Smooth muscle cell (in vitro differentiated cells): ENCODE results near the gene FUNDC1. TPM values are rescaled to one million over a fixed set of nuclear protein-coding genes. Genes with fewer than 3 reads are reported as not detected.

Experiments used
- DNase-seq: peaks from one replicate; lab custom pipeline; 2025; ENCODE audit not compliant: unreplicated experiment; lab: John Stamatoyannopoulos, UW
- H2AFZ ChIP-seq: fragments of 200-600 bp; sonication (generic); 2 replicates; pipeline ENCODE4 v1.6.0; 2016; ENCODE audit warnings: antibody characterized with exemption, low read depth, mild to moderate bottlenecking
- H3F3A ChIP-seq: fragments of 200-600 bp; sonication (generic); 2 replicates; pipeline ENCODE4 v1.6.0; 2017; ENCODE audit warnings: antibody characterized with exemption, low read depth
- H3K27ac ChIP-seq: fragments of 200-600 bp; sonication (generic); 2 replicates; pipeline ENCODE4 v1.5.1; 2016; ENCODE audit warnings: low read depth, mild to moderate bottlenecking
- H3K27me3 ChIP-seq: fragments of 200-600 bp; sonication (generic); 2 replicates; pipeline ENCODE4 v1.6.1; 2016; ENCODE audit warnings: low read depth, mild to moderate bottlenecking
- H3K36me3 ChIP-seq: fragments of 200-600 bp; sonication (generic); 2 replicates; pipeline ENCODE4 v1.5.1; 2016; ENCODE audit warnings: low read depth
- H3K4me1 ChIP-seq: fragments of 200-600 bp; sonication (generic); 2 replicates; pipeline ENCODE4 v1.5.1; 2016; ENCODE audit warnings: low read depth
- H3K4me2 ChIP-seq: fragments of 200-600 bp; sonication (generic); 2 replicates; pipeline ENCODE4 v1.6.0; 2016; ENCODE audit warnings: mild to moderate bottlenecking
- H3K4me3 ChIP-seq: fragments of 200-600 bp; sonication (generic); 2 replicates; pipeline ENCODE4 v1.5.1; 2016; ENCODE audit warnings: mild to moderate bottlenecking
- H3K79me2 ChIP-seq: fragments of 200-600 bp; sonication (generic); 2 replicates; pipeline ENCODE4 v1.6.0; 2016; ENCODE audit warnings: low read depth, mild to moderate bottlenecking
- H3K9ac ChIP-seq: fragments of 200-600 bp; sonication (generic); 2 replicates; pipeline ENCODE4 v1.6.0; 2016; ENCODE audit warnings: low read depth
- H3K9me3 ChIP-seq: fragments of 200-600 bp; sonication (generic); replicated peaks from 2 replicates; pipeline ENCODE4 v1.5.1; 2016; ENCODE audit warnings: low read depth
- H4K20me1 ChIP-seq: fragments of 200-600 bp; sonication (generic); 2 replicates; pipeline ENCODE4 v1.6.0; 2016; ENCODE audit warnings: low read depth
- CTCF ChIP-seq: fragments of 200-600 bp; sonication (generic); IDR thresholded peaks from 2 replicates; pipeline ENCODE4 v1.5.1; 2017; ENCODE audit warnings: borderline replicate concordance, mild to moderate bottlenecking, antibody characterized with exemption; ENCODE audit not compliant: insufficient read depth, poor library complexity, severe bottlenecking
- WGBS: methylation state at CpG from one replicate; pipeline ENCODE4 v1.1.7; 2016; ENCODE audit warnings: low lambda C conversion rate; 5-methylcytosine and 5-hydroxymethylcytosine counted together
- polyA plus RNA-seq: library from polyadenylated mRNA; unstranded; fragments of >200 nt; fragmentation: Nextera tagmentation; extraction: Ambion mirVana; gene quantifications from 2 replicates; pipeline ENCODE4 v1.2.1, GENCODE V29; 2016
- total RNA-seq: library from RNA; depleted of rRNA; stranded (reverse); fragments of >200 nt; gene quantifications from 2 replicates; pipeline ENCODE4 v1.2.3, GENCODE V29; 2014

The FUNDC1 gene
- total and polyA plus RNA-seq, 2 experiments from 2014 or later, result 16.8 to 21.6 TPM

DNA sequence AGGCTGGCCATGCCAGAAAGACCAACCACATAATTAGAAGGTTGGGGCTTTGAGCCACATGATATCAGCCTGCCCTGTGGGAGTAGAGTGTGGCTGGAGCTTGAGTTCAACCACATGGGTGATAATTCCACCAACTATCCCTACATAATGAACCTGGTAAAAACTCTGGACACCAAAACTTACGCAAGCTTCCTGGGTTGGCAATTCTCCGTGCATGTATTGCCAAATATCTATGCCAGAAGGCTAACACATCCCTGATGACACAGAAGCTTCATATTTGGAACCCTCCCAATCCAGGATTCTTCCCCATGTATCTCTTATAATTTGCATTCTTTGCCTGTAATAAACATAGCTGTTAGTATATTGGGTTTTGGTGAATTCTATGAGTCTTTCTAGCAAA lies 68.2 kb downstream of the FUNDC1 start:
- Histone ChIP-seq H3K9me3 (no peaks in the 10 kb centered on the region), H3K36me3 (no peaks in the 10 kb centered on the region), H3F3A (no peaks in the 10 kb centered on the region), H2AFZ (no peak overlapping the region), H3K4me2 (no peak overlapping the region), H3K79me2 (no peaks in the 10 kb centered on the region), H3K27me3 (no peaks in the 10 kb centered on the region), H4K20me1 (no peaks in the 10 kb centered on the region), H3K4me1 (no peaks in the 10 kb centered on the region), H3K27ac (no peak overlapping the region), H3K4me3 (no peak overlapping the region), H3K9ac (no peak overlapping the region)
- no peak for TF ChIP-seq CTCF
- DNase-seq, result no peak
- WGBS, result 80% methylated on average over 2 of the region's 2 CpGs

Other genes starting within 250 kb of the FUNDC1 start
- gene EFHC2, start 199.2 kb downstream of the FUNDC1 start, total RNA-seq, result 2.3 and 8.8 TPM in 2 replicates
- gene EFHC2, start 199.2 kb downstream of the FUNDC1 start, polyA plus RNA-seq, result 3.5 and 4.0 TPM in 2 replicates